Measurements from ENCODE around the gene MRPS35.

DNA sequence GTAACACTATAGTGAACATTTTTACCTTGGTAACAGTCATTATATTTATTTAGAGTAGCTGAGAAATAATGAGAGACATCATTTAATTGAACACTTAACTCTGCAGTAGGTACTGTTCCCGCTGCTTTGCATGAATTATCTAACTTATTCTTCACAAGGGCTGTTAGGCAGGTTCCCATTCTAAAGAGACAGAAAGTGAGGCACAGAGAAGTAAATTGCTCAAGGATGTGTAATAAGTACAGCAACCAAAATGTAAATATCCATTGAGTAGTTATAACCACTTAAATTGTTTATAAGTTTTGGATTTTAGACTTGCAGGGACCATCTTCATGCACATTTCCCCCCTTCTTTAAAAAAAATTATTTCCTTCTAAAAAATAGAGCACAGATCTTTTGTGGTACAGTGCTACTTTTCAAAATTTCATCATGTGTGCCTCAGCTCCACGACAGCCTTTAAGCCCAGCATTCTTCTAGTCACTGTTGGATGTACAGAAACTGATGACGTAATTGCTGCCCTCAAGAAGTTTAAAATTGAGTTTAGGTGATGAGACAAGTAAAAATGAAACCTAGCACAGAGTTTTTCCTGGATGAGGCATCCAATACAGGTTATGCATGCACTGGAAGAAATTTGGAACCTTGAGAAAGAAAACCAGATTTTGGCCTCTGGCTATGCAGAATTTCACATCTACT, 75.4 kb downstream of the MRPS35 start:
- TF ChIP-seq, protein P1, sequence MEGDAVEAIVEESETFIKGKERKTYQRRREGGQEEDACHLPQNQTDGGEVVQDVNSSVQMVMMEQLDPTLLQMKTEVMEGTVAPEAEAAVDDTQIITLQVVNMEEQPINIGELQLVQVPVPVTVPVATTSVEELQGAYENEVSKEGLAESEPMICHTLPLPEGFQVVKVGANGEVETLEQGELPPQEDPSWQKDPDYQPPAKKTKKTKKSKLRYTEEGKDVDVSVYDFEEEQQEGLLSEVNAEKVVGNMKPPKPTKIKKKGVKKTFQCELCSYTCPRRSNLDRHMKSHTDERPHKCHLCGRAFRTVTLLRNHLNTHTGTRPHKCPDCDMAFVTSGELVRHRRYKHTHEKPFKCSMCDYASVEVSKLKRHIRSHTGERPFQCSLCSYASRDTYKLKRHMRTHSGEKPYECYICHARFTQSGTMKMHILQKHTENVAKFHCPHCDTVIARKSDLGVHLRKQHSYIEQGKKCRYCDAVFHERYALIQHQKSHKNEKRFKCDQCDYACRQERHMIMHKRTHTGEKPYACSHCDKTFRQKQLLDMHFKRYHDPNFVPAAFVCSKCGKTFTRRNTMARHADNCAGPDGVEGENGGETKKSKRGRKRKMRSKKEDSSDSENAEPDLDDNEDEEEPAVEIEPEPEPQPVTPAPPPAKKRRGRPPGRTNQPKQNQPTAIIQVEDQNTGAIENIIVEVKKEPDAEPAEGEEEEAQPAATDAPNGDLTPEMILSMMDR (IDR thresholded peaks at IDR 0.05), result no peak
- TF ChIP-seq POLR2A (IDR thresholded peaks at IDR 0.05), result no peak

All from esophagus squamous epithelium (tissue), 4 donors.